Measurements from ENCODE around the gene TMEM175. TPM values are rescaled to one million over a fixed set of nuclear protein-coding genes. Genes with fewer than 3 reads are reported as not detected.

TMEM175 gene
- total and polyA plus RNA-seq, 2 of the 13 experiments (the other 11 are each of a cell fraction or from before 2014, with no cell fraction given) = 5.1 to 9.9 TPM

DNA sequence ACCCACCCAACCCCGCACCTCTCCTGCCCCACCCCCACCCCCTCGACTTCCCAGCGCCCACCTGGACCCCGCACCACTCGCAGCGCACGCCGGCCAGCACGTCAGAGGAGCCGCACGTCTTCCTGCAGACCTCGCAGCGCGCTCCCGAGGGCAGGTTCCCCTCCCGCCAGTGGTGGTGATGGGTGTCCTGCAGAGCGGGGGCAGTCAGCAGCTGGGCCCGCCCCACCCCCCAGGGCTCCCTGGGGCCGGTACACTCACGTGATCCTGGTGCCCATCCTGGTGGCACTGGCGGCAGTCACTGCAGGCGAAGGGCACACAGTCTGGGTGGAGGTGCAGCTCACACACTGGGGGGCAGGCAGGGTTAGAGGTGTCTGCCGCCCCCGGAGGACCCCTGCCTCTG lies 36.0 kb downstream of the TMEM175 start:
- intact Hi-C loops (cut with micrococcal nuclease; ENCODE audit: unreplicated experiment) (no loop called here), in situ Hi-C loops (cut with HindIII; ENCODE audit: extremely low pct_ligation_motif_present, low pct_unique_long_range_greater_than_20kb) (no loop called here)
- no peaks in the 10 kb centered on the region for H3K79me2 ChIP-seq (ENCODE audit: insufficient read depth, low read length)
- no peak for ATAC-seq
- peaks cover 10% of the 10 kb centered on the region for H3K4me1 ChIP-seq (ENCODE audit: insufficient read depth, low read length)
- H3K4me3 ChIP-seq (replicated peaks in 1 of 3; ENCODE audit: insufficient read depth in 1 of 3, low read depth in 2 of 3, low read length in 3 of 3) = no peak overlapping the region
- CTCF ChIA-PET (ENCODE audit: low intra/inter-chr PET ratio, low total read pairs) = no interaction called here
- H4K20me1 ChIP-seq (ENCODE audit: insufficient read depth, low read length) = peaks cover 3% of the 10 kb centered on the region; the same call in 1 of the 2 replicates
- H3K36me3 ChIP-seq (replicated peaks in 1 of 2; ENCODE audit: control insufficient read depth in 1 of 2, insufficient read depth in 2 of 2, low read length in 2 of 2) = no peaks in the 10 kb centered on the region
- no peak overlapping the region for H3K4me2 ChIP-seq (ENCODE audit: low read depth, low read length)
- H3K9me3 ChIP-seq (ENCODE audit: low read length) = no peaks in the 10 kb centered on the region
- no peak overlapping the region for H3K9ac ChIP-seq (ENCODE audit: insufficient read depth, low read depth, low read length)
- no peak for FAIRE-seq
- POLR2A ChIA-PET = no interaction called here
- H2AFZ ChIP-seq (ENCODE audit: low read length) = no peak overlapping the region
- 96% methylated on average over 19 of the region's 24 CpGs for WGBS (ENCODE audit: low lambda C conversion rate)
- DNase-seq (ENCODE audit: low spot score) = no peak
- no peak overlapping the region for H3K27ac ChIP-seq (ENCODE audit: extremely low read length, insufficient read depth, low read length)
- no TSS peak for BruUV-seq (replicated peaks)
- H3K27me3 ChIP-seq (ENCODE audit: control insufficient read depth in 1 of 2, insufficient read depth in 2 of 2, low read length in 2 of 2) = no peaks in the 10 kb centered on the region
- no peak for TF ChIP-seq ZNF776 (CRISPR knock-in tag; IDR thresholded peaks at IDR 0.05)
- no peak for TF ChIP-seq ZNF567 (CRISPR knock-in tag; IDR thresholded peaks at IDR 0.05; ENCODE audit: borderline replicate concordance)
- TF ChIP-seq KDM1A (CRISPR knock-in tag; IDR thresholded peaks at IDR 0.05) = no peak
- no peak for TF ChIP-seq ZSCAN29 (CRISPR knock-in tag; conservative IDR thresholded peaks at IDR 0.05)
- no peak for TF ChIP-seq ARID2 (CRISPR knock-in tag; IDR thresholded peaks at IDR 0.05; ENCODE audit: borderline replicate concordance)
- TF ChIP-seq, protein P1, sequence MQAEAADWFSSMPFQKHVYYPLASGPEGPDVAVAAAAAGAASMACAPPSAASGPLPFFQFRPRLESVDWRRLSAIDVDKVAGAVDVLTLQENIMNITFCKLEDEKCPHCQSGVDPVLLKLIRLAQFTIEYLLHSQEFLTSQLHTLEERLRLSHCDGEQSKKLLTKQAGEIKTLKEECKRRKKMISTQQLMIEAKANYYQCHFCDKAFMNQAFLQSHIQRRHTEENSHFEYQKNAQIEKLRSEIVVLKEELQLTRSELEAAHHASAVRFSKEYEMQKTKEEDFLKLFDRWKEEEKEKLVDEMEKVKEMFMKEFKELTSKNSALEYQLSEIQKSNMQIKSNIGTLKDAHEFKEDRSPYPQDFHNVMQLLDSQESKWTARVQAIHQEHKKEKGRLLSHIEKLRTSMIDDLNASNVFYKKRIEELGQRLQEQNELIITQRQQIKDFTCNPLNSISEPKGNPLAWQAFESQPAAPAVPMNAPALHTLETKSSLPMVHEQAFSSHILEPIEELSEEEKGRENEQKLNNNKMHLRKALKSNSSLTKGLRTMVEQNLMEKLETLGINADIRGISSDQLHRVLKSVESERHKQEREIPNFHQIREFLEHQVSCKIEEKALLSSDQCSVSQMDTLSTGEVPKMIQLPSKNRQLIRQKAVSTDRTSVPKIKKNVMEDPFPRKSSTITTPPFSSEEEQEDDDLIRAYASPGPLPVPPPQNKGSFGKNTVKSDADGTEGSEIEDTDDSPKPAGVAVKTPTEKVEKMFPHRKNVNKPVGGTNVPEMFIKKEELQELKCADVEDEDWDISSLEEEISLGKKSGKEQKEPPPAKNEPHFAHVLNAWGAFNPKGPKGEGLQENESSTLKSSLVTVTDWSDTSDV (CRISPR knock-in tag; IDR thresholded peaks at IDR 0.05) = no peak
- no peak for TF ChIP-seq ZNF660 (CRISPR knock-in tag; IDR thresholded peaks at IDR 0.05; ENCODE audit: borderline replicate concordance, low read depth)
- no peak for TF ChIP-seq ZNF564 (CRISPR knock-in tag; IDR thresholded peaks at IDR 0.05)
- TF ChIP-seq, protein P2, sequence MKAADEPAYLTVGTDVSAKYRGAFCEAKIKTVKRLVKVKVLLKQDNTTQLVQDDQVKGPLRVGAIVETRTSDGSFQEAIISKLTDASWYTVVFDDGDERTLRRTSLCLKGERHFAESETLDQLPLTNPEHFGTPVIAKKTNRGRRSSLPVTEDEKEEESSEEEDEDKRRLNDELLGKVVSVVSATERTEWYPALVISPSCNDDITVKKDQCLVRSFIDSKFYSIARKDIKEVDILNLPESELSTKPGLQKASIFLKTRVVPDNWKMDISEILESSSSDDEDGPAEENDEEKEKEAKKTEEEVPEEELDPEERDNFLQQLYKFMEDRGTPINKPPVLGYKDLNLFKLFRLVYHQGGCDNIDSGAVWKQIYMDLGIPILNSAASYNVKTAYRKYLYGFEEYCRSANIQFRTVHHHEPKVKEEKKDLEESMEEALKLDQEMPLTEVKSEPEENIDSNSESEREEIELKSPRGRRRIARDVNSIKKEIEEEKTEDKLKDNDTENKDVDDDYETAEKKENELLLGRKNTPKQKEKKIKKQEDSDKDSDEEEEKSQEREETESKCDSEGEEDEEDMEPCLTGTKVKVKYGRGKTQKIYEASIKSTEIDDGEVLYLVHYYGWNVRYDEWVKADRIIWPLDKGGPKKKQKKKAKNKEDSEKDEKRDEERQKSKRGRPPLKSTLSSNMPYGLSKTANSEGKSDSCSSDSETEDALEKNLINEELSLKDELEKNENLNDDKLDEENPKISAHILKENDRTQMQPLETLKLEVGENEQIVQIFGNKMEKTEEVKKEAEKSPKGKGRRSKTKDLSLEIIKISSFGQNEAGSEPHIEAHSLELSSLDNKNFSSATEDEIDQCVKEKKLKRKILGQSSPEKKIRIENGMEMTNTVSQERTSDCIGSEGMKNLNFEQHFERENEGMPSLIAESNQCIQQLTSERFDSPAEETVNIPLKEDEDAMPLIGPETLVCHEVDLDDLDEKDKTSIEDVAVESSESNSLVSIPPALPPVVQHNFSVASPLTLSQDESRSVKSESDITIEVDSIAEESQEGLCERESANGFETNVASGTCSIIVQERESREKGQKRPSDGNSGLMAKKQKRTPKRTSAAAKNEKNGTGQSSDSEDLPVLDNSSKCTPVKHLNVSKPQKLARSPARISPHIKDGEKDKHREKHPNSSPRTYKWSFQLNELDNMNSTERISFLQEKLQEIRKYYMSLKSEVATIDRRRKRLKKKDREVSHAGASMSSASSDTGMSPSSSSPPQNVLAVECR (CRISPR knock-in tag; IDR thresholded peaks at IDR 0.05; ENCODE audit: borderline replicate concordance) = no peak
- TF ChIP-seq ZNF841 (CRISPR knock-in tag; IDR thresholded peaks at IDR 0.05; ENCODE audit: borderline replicate concordance) = no peak
- TF ChIP-seq ZFP82 (CRISPR knock-in tag; IDR thresholded peaks at IDR 0.05; ENCODE audit: borderline replicate concordance) = no peak
- TF ChIP-seq BRCA1 (CRISPR knock-in tag; IDR thresholded peaks at IDR 0.05) = no peak
- no peak for TF ChIP-seq HINFP (CRISPR knock-in tag; IDR thresholded peaks at IDR 0.05; ENCODE audit: low read depth)
- TF ChIP-seq ZNF547 (CRISPR knock-in tag; IDR thresholded peaks at IDR 0.05) = no peak
- TF ChIP-seq ZFP1 (CRISPR knock-in tag; IDR thresholded peaks at IDR 0.05) = no peak

Measured in HepG2 (cell line).